Rectal smooth muscle tissue (tissue), 1 donor: Measurements from ENCODE around the gene EPAS1.

ENCODE experiments used
- H3K27ac ChIP-seq: one replicate; pipeline ENCODE4 v1.7.0; 2013; ENCODE audit warnings: low read depth, low read length, inconsistent platforms
- H3K27me3 ChIP-seq: one replicate; pipeline ENCODE4 v1.7.0; 2013; ENCODE audit warnings: low read length; ENCODE audit not compliant: control insufficient read depth, insufficient read depth
- H3K36me3 ChIP-seq: one replicate; pipeline ENCODE4 v1.7.0; 2013; ENCODE audit warnings: low read length; ENCODE audit not compliant: control insufficient read depth, insufficient read depth
- H3K4me1 ChIP-seq: one replicate; pipeline ENCODE4 v1.7.0; 2013; ENCODE audit warnings: low read length; ENCODE audit not compliant: control insufficient read depth, insufficient read depth
- H3K4me3 ChIP-seq: one replicate; pipeline ENCODE4 v1.7.0; 2013; ENCODE audit warnings: low read length
- H3K9ac ChIP-seq: one replicate; pipeline ENCODE4 v1.7.0; 2013; ENCODE audit warnings: low read length

Gene EPAS1

GRCh38 chr2:46317094-46317486 lies 19.9 kb downstream of the EPAS1 start:
- Histone ChIP-seq H3K4me3 (no peak overlapping the region), H3K36me3 (no peaks in the 10 kb centered on the region), H3K9ac (no peak overlapping the region), H3K4me1 (peaks cover 4% of the 10 kb centered on the region), H3K27me3 (no peaks in the 10 kb centered on the region), H3K27ac (no peak overlapping the region)

- no peak overlapping the region for H3K4me3 ChIP-seq
- no peak overlapping the region for H3K9ac ChIP-seq
- H3K27ac ChIP-seq = no peak overlapping the region
- peaks cover 4% of the 10 kb centered on the region for H3K4me1 ChIP-seq
- no peaks in the 10 kb centered on the region for H3K36me3 ChIP-seq
- H3K27me3 ChIP-seq = no peaks in the 10 kb centered on the region
These were observed 21.6 kb downstream of the EPAS1 start for GRCh38 chr2:46318579-46319460.

GRCh38 chr2:46319711-46320110 lies 22.5 kb downstream of the EPAS1 start:
- H3K4me1 ChIP-seq = peaks cover 4% of the 10 kb centered on the region
- no peak overlapping the region for H3K4me3 ChIP-seq
- no peak overlapping the region for H3K9ac ChIP-seq
- no peaks in the 10 kb centered on the region for H3K27me3 ChIP-seq
- no peaks in the 10 kb centered on the region for H3K36me3 ChIP-seq
- H3K27ac ChIP-seq = peak overlapping the region; percentile 18

GRCh38 chr2:46320141-46320567 lies 22.9 kb downstream of the EPAS1 start:
- H3K36me3 ChIP-seq = no peaks in the 10 kb centered on the region
- no peak overlapping the region for H3K9ac ChIP-seq
- H3K27ac ChIP-seq = peak overlapping the region; percentile 18
- H3K4me1 ChIP-seq = peaks cover 2% of the 10 kb centered on the region
- no peak overlapping the region for H3K4me3 ChIP-seq
- no peaks in the 10 kb centered on the region for H3K27me3 ChIP-seq

- Histone ChIP-seq H3K4me1 (no peaks in the 10 kb centered on the region), H3K27me3 (no peaks in the 10 kb centered on the region), H3K4me3 (no peak overlapping the region), H3K9ac (no peak overlapping the region), H3K27ac (no peak overlapping the region), H3K36me3 (no peaks in the 10 kb centered on the region)
These were observed 26.5 kb downstream of the EPAS1 start for GRCh38 chr2:46323730-46324129.

- Histone ChIP-seq H3K4me1 (no peaks in the 10 kb centered on the region), H3K27ac (no peak overlapping the region), H3K27me3 (no peaks in the 10 kb centered on the region), H3K4me3 (no peak overlapping the region), H3K36me3 (no peaks in the 10 kb centered on the region), H3K9ac (no peak overlapping the region)
These were observed 28.1 kb downstream of the EPAS1 start for GRCh38 chr2:46325182-46325928.

GRCh38 chr2:46326231-46326980 lies 29.2 kb downstream of the EPAS1 start:
- Histone ChIP-seq H3K9ac (no peak overlapping the region), H3K27ac (no peak overlapping the region), H3K27me3 (no peaks in the 10 kb centered on the region), H3K4me1 (peaks cover 4% of the 10 kb centered on the region), H3K4me3 (no peak overlapping the region), H3K36me3 (no peaks in the 10 kb centered on the region)

- H3K27me3 ChIP-seq = no peaks in the 10 kb centered on the region
- H3K4me3 ChIP-seq = no peak overlapping the region
- H3K27ac ChIP-seq = no peak overlapping the region
- H3K4me1 ChIP-seq = peaks cover 4% of the 10 kb centered on the region
- no peaks in the 10 kb centered on the region for H3K36me3 ChIP-seq
- H3K9ac ChIP-seq = no peak overlapping the region
These were observed 30.4 kb downstream of the EPAS1 start for GRCh38 chr2:46327627-46328026.

GRCh38 chr2:46328291-46328690 lies 31.1 kb downstream of the EPAS1 start:
- Histone ChIP-seq H3K9ac (no peak overlapping the region), H3K4me3 (peak overlapping the region; percentile 4), H3K36me3 (no peaks in the 10 kb centered on the region), H3K27me3 (no peaks in the 10 kb centered on the region), H3K27ac (no peak overlapping the region), H3K4me1 (peaks cover 4% of the 10 kb centered on the region)

GRCh38 chr2:46328829-46329228 lies 31.6 kb downstream of the EPAS1 start:
- peaks cover 4% of the 10 kb centered on the region for H3K4me1 ChIP-seq

GRCh38 chr2:46329340-46329739 lies 32.1 kb downstream of the EPAS1 start:
- no peak overlapping the region for H3K27ac ChIP-seq
- H3K4me1 ChIP-seq = peaks cover 4% of the 10 kb centered on the region
- no peaks in the 10 kb centered on the region for H3K27me3 ChIP-seq
- H3K36me3 ChIP-seq = no peaks in the 10 kb centered on the region
- no peak overlapping the region for H3K9ac ChIP-seq
- H3K4me3 ChIP-seq = no peak overlapping the region

More at GRCh38 chr2:46328829-46329228, 31.6 kb downstream of the EPAS1 start:
- Histone ChIP-seq H3K36me3 (no peaks in the 10 kb centered on the region), H3K4me3 (no peak overlapping the region), H3K27me3 (no peaks in the 10 kb centered on the region), H3K9ac (no peak overlapping the region), H3K27ac (no peak overlapping the region)
